Esophagus squamous epithelium (tissue), 5 donors: ENCODE data around the gene NFATC2. TPM values are rescaled to one million over a fixed set of nuclear protein-coding genes. Genes with fewer than 3 reads are reported as not detected.

ENCODE experiments used
- DNase-seq: peaks from one replicate; lab custom pipeline; 2025; lab: John Stamatoyannopoulos, UW
- H3K27ac ChIP-seq, 4 donors: fragments of 200-600 bp; sonication (generic); one replicate each; pipeline ENCODE4 v1.5.1; 2016 to 2019; ENCODE audit warnings: mild to moderate bottlenecking in 1 of 4
- H3K27me3 ChIP-seq, 4 donors: fragments of 200-600 bp; sonication (generic); 1 replicate in 3 of 4; 2 replicates in 1 of 4; pipeline versions ENCODE4 v1.5.1 to v1.6.0; 2017 to 2021; ENCODE audit warnings: antibody characterized with exemption in 1 of 4
- H3K36me3 ChIP-seq, 3 donors: fragments of 200-600 bp; sonication (generic); one replicate each; pipeline ENCODE4 v1.5.1; 2016 to 2019
- H3K4me1 ChIP-seq, 3 donors: fragments of 200-600 bp; sonication (generic); one replicate each; pipeline ENCODE4 v1.5.1; 2017 to 2019
- H3K4me3 ChIP-seq, 4 donors: fragments of 200-600 bp; sonication (generic); 1 replicate in 3 of 4; 2 replicates in 1 of 4; pipeline ENCODE4 v1.5.1; 2016 to 2019; ENCODE audit warnings: mild to moderate bottlenecking in 2 of 4, moderate library complexity in 1 of 4
- H3K9me3 ChIP-seq, 3 donors: fragments of 200-600 bp; sonication (generic); one replicate each; pipeline ENCODE4 v1.5.1; 2016 to 2019
- CTCF ChIP-seq, 6 experiments: fragments of 450-650 bp in 4 of 6; fragments of 200-600 bp in 2 of 6; sonication (generic) in 2 of 6; IDR thresholded peaks; one replicate each; pipeline ENCODE4 v1.5.1; 2016 to 2019; ENCODE audit warnings: antibody characterized with exemption in 6 of 6, mild to moderate bottlenecking in 4 of 6, moderate library complexity in 4 of 6
- POLR2A ChIP-seq, 4 donors: fragments of 450-650 bp; IDR thresholded peaks; one replicate each; pipeline ENCODE4 v1.6.1; 2017; ENCODE audit warnings: antibody characterized with exemption in 4 of 4, mild to moderate bottlenecking in 4 of 4, moderate library complexity in 3 of 4
- WGBS, 2 donors: methylation state at CpG; one replicate each; pipeline ENCODE4 v1.1.5; 2018; 5-methylcytosine and 5-hydroxymethylcytosine counted together
- intact Hi-C: fragments of 100-400 bp; cut with DNase I; formaldehyde crosslinking; loops from one replicate; pipeline ENCODE4 v1.15.0; 2022
- total RNA-seq, 4 donors: library from RNA; depleted of rRNA; stranded (reverse); fragments of >200 nt; gene quantifications; one replicate each; pipeline ENCODE4 v1.1.0, GENCODE V29; 2016
- donor health status: DM: yes; HTN: yes; CAD: no.

NFATC2 gene
- total RNA-seq, 4 donors from 2014 or later = 0.83 to 6.7 (median 1.4) TPM

GRCh38 chr20:51409192-51409880, 133.2 kb downstream of the NFATC2 start:
- intact Hi-C loops = no loop called here
- Histone ChIP-seq H3K36me3 (peaks cover 0 to 8% (median 0%) of the 10 kb centered on the region in 3 donors), H3K4me1 (peaks cover 0 to 42% (median 17%) of the 10 kb centered on the region in 3 donors), H3K4me3 (no peak overlapping the region), H3K9me3 (no peaks in the 10 kb centered on the region), H3K27me3 (no peaks in the 10 kb centered on the region), H3K27ac (peak overlapping the region in 1 of 4 donors; percentile 33)
- no peak for DNase-seq
- WGBS, 2 donors = 56 to 66% methylated on average over 10 of the region's 10 CpGs
- TF ChIP-seq POLR2A (IDR thresholded peaks at IDR 0.05) = no peak
- no peak for TF ChIP-seq CTCF (IDR thresholded peaks at IDR 0.05)

GRCh38 chr20:51404297-51405060, 138.0 kb downstream of the NFATC2 start:
- peak; percentile 29 for DNase-seq
- Histone ChIP-seq H3K4me3 (no peak overlapping the region), H3K27ac (peak overlapping the region in 3 of 4 donors; percentile 31 to 70 (median 67)), H3K36me3 (peaks cover 0 to 8% (median 0%) of the 10 kb centered on the region in 3 donors), H3K27me3 (no peaks in the 10 kb centered on the region), H3K4me1 (peaks cover 0 to 27% (median 0%) of the 10 kb centered on the region in 3 donors), H3K9me3 (no peaks in the 10 kb centered on the region)
- intact Hi-C loops = no loop called here
- 74 to 77% methylated on average over 5 of the region's 10 CpGs for WGBS, 2 donors
- TF ChIP-seq CTCF (IDR thresholded peaks at IDR 0.05) (no peak), POLR2A (IDR thresholded peaks at IDR 0.05) (no peak)

- H3K4me1 ChIP-seq = peaks cover 0 to 26% (median 0%) of the 10 kb centered on the region in 3 donors
- no peak for DNase-seq
- no peaks in the 10 kb centered on the region for H3K9me3 ChIP-seq
- intact Hi-C loops = no loop called here
- H3K4me3 ChIP-seq = no peak overlapping the region
- TF ChIP-seq POLR2A (IDR thresholded peaks at IDR 0.05) = no peak
- no peak for TF ChIP-seq CTCF (IDR thresholded peaks at IDR 0.05)
- H3K27ac ChIP-seq = peak overlapping the region in 1 of 4 donors; percentile 34
- 86 to 87% methylated on average over 4 to 9 of the region's 9 CpGs for WGBS, 2 donors
- no peaks in the 10 kb centered on the region for H3K27me3 ChIP-seq
- peaks cover 0 to under 1% (median 0%) of the 10 kb centered on the region in 3 donors for H3K36me3 ChIP-seq
These were observed 138.9 kb downstream of the NFATC2 start for GRCh38 chr20:51403466-51404220.

GRCh38 chr20:51402201-51402600, 140.3 kb downstream of the NFATC2 start:
- Histone ChIP-seq H3K27me3 (no peaks in the 10 kb centered on the region), H3K4me3 (no peak overlapping the region), H3K9me3 (no peaks in the 10 kb centered on the region), H3K4me1 (peaks cover 0 to 26% (median 0%) of the 10 kb centered on the region in 3 donors), H3K36me3 (no peaks in the 10 kb centered on the region), H3K27ac (no peak overlapping the region)
- 22 to 26% methylated on average over 2 of the region's 2 CpGs for WGBS, 2 donors
- TF ChIP-seq CTCF (IDR thresholded peaks at IDR 0.05) = no peak
- TF ChIP-seq POLR2A (IDR thresholded peaks at IDR 0.05) = no peak
- intact Hi-C loops = no loop called here
- DNase-seq = no peak
